Measurements from ENCODE around the gene LGALS7B.
"Not testable (repeated sequence)": the region's sequence is repeated elsewhere in the genome, so short reads cannot be mapped to it uniquely, and the experiment has no call there.

Gene LGALS7B

GRCh38 chr19:38770228-38770948, 18.6 kb upstream of the LGALS7B start:
- not testable (repeated sequence) for DNase-seq

GRCh38 chr19:38770949-38771275, 18.1 kb upstream of the LGALS7B start:
- DNase-seq, result not testable (repeated sequence)

DNA sequence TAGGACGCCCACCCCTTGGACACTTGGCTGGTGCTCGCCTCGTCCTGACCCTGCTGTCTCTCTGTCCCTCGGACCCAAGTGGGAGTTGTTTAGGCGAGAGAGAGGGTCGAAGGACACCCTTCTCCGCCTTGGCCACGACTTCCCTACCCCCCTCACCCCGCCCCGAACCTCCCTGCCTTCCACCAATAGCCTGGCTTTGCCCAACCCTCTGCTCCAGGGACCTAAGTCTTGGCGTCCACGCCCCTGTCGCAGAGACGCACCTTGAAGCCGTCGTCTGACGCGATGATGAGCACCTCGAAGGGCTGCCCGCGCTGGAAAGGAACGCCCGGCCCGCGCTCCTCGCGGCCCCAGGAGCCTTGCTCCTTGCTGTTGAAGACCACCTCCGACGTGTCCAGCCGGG, 17.4 kb upstream of the LGALS7B start:
- not testable (repeated sequence) for DNase-seq

DNA sequence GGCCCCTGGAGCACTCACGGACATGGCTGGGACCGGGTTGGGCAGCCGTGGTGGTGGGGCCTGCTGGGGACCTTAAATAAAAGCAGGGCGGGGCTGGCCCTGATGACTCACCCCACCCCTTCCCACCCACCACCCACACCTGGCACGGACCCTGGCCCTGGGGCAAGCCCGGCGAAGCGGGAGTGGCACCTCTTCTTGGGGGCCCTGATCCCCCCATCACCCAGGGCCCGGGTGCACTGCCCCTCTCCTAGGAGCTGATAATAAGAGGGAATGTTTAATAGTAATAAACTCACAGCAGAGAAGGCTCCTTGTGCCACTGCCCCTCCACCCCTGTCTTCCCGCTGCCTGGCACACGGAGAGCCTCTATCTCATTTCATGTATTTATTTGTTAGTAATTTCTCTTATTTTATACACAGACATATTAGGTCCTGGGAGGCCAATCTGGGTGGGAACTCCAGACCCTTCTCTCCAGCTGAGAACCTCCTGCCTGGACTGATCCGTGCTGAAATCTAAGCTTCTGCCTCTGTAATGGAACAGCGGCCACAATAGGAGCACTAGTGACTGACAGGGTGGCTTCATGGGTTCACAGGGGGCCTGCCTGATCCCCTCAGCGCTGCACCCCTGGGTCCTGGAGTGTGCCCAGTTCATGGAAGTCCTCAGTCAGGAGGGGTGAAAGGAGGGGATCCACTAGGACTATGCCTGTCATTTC, 15.4 kb upstream of the LGALS7B start, which contains the start of gene LGALS7:
Gene LGALS7 (minus strand): TSS at position 49 of the 709 bp plus-strand sequence. CDS start 25 bp downstream, at position 24.
- DNase-seq, result no peak

- DNase-seq, result no peak
These were observed 14.6 kb upstream of the LGALS7B start for GRCh38 chr19:38774181-38774950.

GRCh38 chr19:38778733-38779132, 10.3 kb upstream of the LGALS7B start:
- no peak for DNase-seq

DNA sequence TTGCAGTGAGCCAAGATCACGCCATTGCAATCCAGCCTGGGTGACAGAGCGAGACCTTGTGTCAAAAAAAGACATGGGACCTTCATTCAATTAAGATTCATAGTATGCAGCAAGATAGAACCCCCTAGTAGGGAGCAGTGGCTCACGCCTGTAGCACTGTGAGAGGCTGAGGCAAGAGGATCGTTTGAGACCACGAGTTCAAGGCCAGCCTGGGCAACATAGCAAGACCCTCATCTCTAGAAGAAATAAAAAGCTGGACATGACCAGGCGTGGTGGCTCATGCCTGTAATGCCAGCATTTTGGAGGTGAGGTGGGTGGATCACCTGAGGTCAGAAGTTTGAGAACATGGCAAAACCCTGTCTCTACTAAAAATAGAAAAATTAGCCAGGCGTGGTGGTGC, 8.6 kb upstream of the LGALS7B start:
- DNase-seq, result no peak

DNA sequence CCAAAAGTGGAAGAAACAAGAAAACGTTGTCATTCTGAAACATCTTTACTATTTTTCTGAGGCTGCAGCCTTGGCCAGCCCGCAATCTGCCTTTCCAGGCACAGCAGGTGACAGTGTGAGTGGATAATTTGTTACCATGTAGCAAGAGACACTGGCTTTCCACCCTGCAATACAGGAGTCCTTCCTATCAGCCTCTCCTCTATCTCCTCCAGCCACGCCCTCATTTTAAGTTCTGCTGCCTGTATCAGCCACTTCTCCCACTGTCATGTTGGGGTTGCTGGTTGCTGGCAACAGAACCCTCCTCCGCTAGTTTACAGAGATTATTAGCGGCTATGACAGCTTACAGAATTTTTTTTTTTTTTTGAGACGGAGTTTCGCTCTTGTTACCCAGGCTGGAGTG, 7.9 kb upstream of the LGALS7B start:
- no peak for DNase-seq

- not testable (repeated sequence) for DNase-seq
These were observed 6.8 kb upstream of the LGALS7B start for GRCh38 chr19:38782212-38782611.

GRCh38 chr19:38784224-38784623, 4.8 kb upstream of the LGALS7B start:
- DNase-seq, result no peak

- DNase-seq, result no peak
These were observed 3.8 kb upstream of the LGALS7B start for GRCh38 chr19:38785187-38785699.

- not testable (repeated sequence) for DNase-seq
These were observed 2.9 kb upstream of the LGALS7B start for GRCh38 chr19:38786061-38786460.

GRCh38 chr19:38786572-38787265, 2.3 kb upstream of the LGALS7B start:
- no peak for DNase-seq

DNA sequence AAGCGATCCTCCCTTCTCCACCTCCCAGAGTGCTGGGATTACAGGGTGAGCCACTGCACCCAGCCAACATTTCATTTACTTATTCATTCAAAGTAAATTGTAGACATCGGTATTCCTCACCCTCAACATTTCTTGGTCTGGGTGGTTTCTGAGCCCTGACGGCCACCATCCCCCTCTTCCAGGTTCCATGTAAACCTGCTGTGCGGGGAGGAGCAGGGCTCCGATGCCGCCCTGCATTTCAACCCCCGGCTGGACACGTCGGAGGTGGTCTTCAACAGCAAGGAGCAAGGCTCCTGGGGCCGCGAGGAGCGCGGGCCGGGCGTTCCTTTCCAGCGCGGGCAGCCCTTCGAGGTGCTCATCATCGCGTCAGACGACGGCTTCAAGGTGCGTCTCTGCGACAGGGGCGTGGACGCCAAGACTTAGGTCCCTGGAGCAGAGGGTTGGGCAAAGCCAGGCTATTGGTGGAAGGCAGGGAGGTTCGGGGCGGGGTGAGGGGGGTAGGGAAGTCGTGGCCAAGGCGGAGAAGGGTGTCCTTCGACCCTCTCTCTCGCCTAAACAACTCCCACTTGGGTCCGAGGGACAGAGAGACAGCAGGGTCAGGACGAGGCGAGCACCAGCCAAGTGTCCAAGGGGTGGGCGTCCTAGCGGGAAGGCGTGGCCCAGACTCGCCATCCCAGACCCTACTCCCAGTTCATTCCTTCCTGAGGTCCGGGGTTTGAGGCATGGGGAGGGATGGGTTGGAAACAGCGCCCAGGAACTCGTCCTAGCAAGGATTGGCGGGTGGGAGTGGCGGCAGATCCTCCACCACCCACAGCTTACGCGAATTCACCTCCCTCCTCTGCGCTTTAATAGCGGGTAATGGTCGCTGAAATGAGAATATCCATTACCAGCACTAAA, 1.8 kb downstream of the LGALS7B start:
- not testable (repeated sequence) for DNase-seq

DNA sequence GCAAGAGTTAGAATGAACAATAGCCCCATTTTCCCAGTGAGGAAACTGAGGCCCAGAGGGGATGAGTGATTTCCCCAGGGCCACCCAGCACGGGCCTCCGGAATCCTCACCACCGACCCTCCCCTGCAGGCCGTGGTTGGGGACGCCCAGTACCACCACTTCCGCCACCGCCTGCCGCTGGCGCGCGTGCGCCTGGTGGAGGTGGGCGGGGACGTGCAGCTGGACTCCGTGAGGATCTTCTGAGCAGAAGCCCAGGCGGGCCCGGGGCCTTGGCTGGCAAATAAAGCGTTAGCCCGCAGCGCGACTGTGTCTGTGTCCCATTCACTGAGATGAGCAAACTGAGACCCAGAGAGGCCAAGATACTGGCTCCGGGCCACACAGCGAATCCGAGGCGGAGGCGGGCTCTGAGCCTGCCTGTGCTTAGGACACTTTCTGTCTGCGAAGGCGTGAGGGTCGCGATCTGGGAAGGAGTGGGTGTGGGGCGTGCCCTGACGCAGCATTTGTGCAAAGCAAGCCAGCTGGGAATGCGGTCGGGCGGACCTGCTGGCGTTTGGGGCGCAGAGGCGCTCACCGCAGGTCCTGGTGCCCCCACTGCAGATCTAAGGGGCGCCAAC, 2.6 kb downstream of the LGALS7B start:
- not testable (repeated sequence) for DNase-seq

- peak; percentile 12 for DNase-seq
These were observed 3.5 kb downstream of the LGALS7B start for GRCh38 chr19:38792250-38793111.

- no peak for DNase-seq
These were observed 4.2 kb downstream of the LGALS7B start for GRCh38 chr19:38793177-38793576.

DNA sequence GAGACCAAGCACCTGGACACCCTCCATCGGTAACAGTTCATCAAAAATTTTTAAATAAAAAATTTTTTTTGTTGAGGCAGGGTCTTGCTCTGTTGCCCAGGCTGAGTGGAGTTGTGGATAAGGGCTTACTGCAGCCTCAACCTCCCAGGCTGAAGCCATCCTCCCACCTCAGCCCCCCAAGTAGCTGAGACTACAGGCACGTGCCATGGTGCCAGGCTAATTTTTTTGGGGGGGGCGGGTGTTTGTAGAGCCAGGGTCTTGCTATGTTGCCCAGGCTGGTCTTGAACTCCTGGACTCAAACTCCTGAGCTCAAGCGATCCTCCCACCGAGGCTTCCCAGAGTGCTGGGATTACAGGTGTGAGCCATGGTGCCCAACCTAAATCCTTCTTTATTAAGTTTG, 4.7 kb downstream of the LGALS7B start:
- DNase-seq, result no peak

DNA sequence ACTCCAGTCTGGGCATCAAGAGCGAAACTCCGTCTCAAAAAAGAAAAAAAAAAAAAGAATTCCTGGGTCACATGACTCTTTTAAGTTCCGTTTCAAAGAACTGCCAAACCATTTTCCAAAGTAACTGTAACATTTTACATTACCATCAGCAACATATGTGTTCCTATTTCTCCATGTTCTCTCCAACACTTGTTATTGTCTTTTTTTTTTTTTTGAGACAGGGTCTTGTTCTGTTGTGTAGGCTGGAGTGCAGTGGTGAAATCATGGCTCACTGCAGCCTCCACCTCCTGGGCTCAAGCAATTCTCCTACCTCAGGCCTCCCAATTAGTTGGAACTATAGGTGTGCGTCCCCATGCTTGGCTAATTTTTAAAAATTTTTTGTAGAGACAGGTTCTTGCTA, 6.5 kb downstream of the LGALS7B start:
- no peak for DNase-seq

GRCh38 chr19:38796154-38796553, 7.2 kb downstream of the LGALS7B start:
- DNase-seq, result no peak
